T-cell (primary cell): ENCODE results near the gene ZNF594. TPM values are rescaled to one million over a fixed set of nuclear protein-coding genes. Genes with fewer than 3 reads are reported as not detected.
"Not testable (repeated sequence)": the region's sequence is repeated elsewhere in the genome, so short reads cannot be mapped to it uniquely, and the experiment has no call there.

ENCODE experiments used
- ATAC-seq, 4 experiments: fragments of 200-7000 bp in 3 of 4; fragments of 150-1000 bp in 1 of 4; cut with Tn5 transposase; replicated peaks in 1 of 4; 1 replicate in 3 of 4; 2 replicates in 1 of 4; pipeline ENCODE4 v1.10.0; 2021; ENCODE audit warnings: moderate library complexity in 3 of 4, mild to moderate bottlenecking in 2 of 4, moderate number of reproducible peaks in 1 of 4
- CTCF ChIA-PET, 2 donors: fragments of 300-600 bp; sonication (Branson Sonifier 250); formaldehyde crosslinking; loops; one replicate each; lab custom pipeline; 2022; ENCODE audit warnings: antibody characterized with exemption in 2 of 2; lab: Charles Lee
- POLR2A ChIA-PET, 2 donors: fragments of 300-600 bp; sonication (Branson Sonifier 250); formaldehyde crosslinking; loops; one replicate each; lab custom pipeline; 2022; ENCODE audit warnings: antibody characterized with exemption in 2 of 2; lab: Charles Lee
- DNase-seq, 35 experiments: peaks; one replicate each; pipeline versions ENCODE4 v3.0.0 to v3.0.0-alpha.2; 2013 to 2023
- H3K27ac ChIP-seq: one replicate; pipeline ENCODE4 v1.5.1; 2013; ENCODE audit warnings: low read length
- H3K27me3 ChIP-seq, 2 experiments: replicated peaks in 1 of 2; 1 replicate in 1 of 2; 2 replicates in 1 of 2; pipeline versions ENCODE4 v1.6.1 to v1.7.0; 2013; ENCODE audit warnings: low read length in 1 of 2, mixed read lengths in 1 of 2; ENCODE audit not compliant: control insufficient read depth in 2 of 2, insufficient read depth in 2 of 2; ENCODE audit errors: extremely low read depth in 1 of 2
- H3K36me3 ChIP-seq, 2 donors: 1 replicate in 1 of 2; 2 replicates in 1 of 2; pipeline versions ENCODE4 v1.6.1 to v1.7.0; 2013; ENCODE audit warnings: low read length in 1 of 2; ENCODE audit not compliant: control insufficient read depth in 2 of 2, insufficient read depth in 1 of 2; ENCODE audit errors: extremely low read depth in 1 of 2
- H3K4me1 ChIP-seq, 2 experiments: 1 replicate in 1 of 2; 2 replicates in 1 of 2; pipeline versions ENCODE4 v1.6.1 to v1.7.0; 2013; ENCODE audit warnings: low read length in 2 of 2, mixed read lengths in 1 of 2; ENCODE audit not compliant: insufficient read depth in 2 of 2, control insufficient read depth in 1 of 2; ENCODE audit errors: extremely low read depth in 1 of 2
- H3K4me3 ChIP-seq, 2 donors: 1 replicate in 1 of 2; 2 replicates in 1 of 2; pipeline versions ENCODE4 v1.5.1 to v1.7.0; 2013; ENCODE audit warnings: mild to moderate bottlenecking in 2 of 2, low read length in 1 of 2, moderate library complexity in 1 of 2; ENCODE audit not compliant: control insufficient read depth in 1 of 2; ENCODE audit errors: extremely low read depth in 1 of 2
- H3K9me3 ChIP-seq: 2 replicates; pipeline ENCODE4 v1.7.0; 2013
- H3K27ac Mint-ChIP-seq, 2 donors: one replicate each; pipeline ENCODE4 v1.8.0; 2020 to 2021; ENCODE audit warnings: mild to moderate bottlenecking in 2 of 2, mixed read lengths in 2 of 2
- H3K27me3 Mint-ChIP-seq, 2 donors: one replicate each; pipeline ENCODE4 v1.8.0; 2021 to 2022; ENCODE audit warnings: mixed read lengths in 2 of 2
- H3K36me3 Mint-ChIP-seq: one replicate; pipeline ENCODE4 v1.8.0; 2021; ENCODE audit warnings: mixed read lengths
- H3K4me1 Mint-ChIP-seq, 3 donors: one replicate each; pipeline ENCODE4 v1.8.0; 2020 to 2022; ENCODE audit warnings: mixed read lengths in 3 of 3, mild to moderate bottlenecking in 1 of 3
- H3K4me3 Mint-ChIP-seq, 3 donors: one replicate each; pipeline ENCODE4 v1.8.0; 2020 to 2022; ENCODE audit warnings: mild to moderate bottlenecking in 3 of 3, mixed read lengths in 3 of 3, moderate library complexity in 3 of 3
- H3K9me3 Mint-ChIP-seq, 3 donors: one replicate each; pipeline ENCODE4 v1.8.0; 2020 to 2022; ENCODE audit warnings: mixed read lengths in 3 of 3
- WGBS: methylation state at CpG from one replicate; pipeline ENCODE4 v1.1.5; 2013; ENCODE audit warnings: missing lambda C conversion rate; ENCODE audit not compliant: insufficient coverage; 5-methylcytosine and 5-hydroxymethylcytosine counted together
- total RNA-seq, 35 experiments: library from RNA in 6 of 35; stranded (reverse) in 6 of 35; fragments of 120-200 nt in 1 of 35; gene quantifications; one replicate each; pipeline versions ENCODE4 v1.2.1 to v1.2.4 and lab custom pipeline; 2013 to 2026

ZNF594 gene
- total RNA-seq, 5 donors from 2014 or later (not counting 1 experiment from before 2014, with no cell fraction given), result 5.5 to 23.4 (median 20.9) TPM

GRCh38 chr17:5142877-5143276 lies 48.8 kb downstream of the ZNF594 start:
- WGBS, result 80% methylated on average over 1 of the region's 18 CpGs
- DNase-seq, H3K27ac Mint-ChIP-seq, H3K4me3 Mint-ChIP-seq, POLR2A ChIA-PET, H3K9me3 Mint-ChIP-seq, H3K9me3 ChIP-seq, H3K36me3 ChIP-seq, CTCF ChIA-PET, H3K36me3 Mint-ChIP-seq, H3K27me3 ChIP-seq, H3K27ac ChIP-seq, H3K4me1 Mint-ChIP-seq, H3K4me3 ChIP-seq, H3K4me1 ChIP-seq, ATAC-seq: not testable (repeated sequence)
- peaks cover 6 to 11% of the 10 kb centered on the region in 2 donors for H3K27me3 Mint-ChIP-seq

GRCh38 chr17:5139458-5139732 lies 52.3 kb downstream of the ZNF594 start:
- no peaks in the 10 kb centered on the region for H3K36me3 ChIP-seq
- DNase-seq (no peak), ATAC-seq (no peak)
- Mint-ChIP-seq H3K4me3 (no peak overlapping the region), H3K4me1 (no peaks in the 10 kb centered on the region), H3K27me3 (no peaks in the 10 kb centered on the region), H3K27ac (no peak overlapping the region), H3K36me3 (no peaks in the 10 kb centered on the region), H3K9me3 (no peaks in the 10 kb centered on the region)
- H3K9me3 ChIP-seq, result no peaks in the 10 kb centered on the region
- no peak overlapping the region for H3K27ac ChIP-seq
- no peak overlapping the region for H3K4me3 ChIP-seq
- ChIA-PET CTCF (no interaction called here), POLR2A (no interaction called here)
- peaks cover 0 to 5% of the 10 kb centered on the region in 2 experiments for H3K27me3 ChIP-seq
- WGBS, result 100% methylated on average over 5 of the region's 5 CpGs
- no peaks in the 10 kb centered on the region for H3K4me1 ChIP-seq

- Histone ChIP-seq H3K27me3 (peaks cover 0 to 5% of the 10 kb centered on the region in 2 experiments), H3K4me1 (no peaks in the 10 kb centered on the region), H3K4me3 (no peak overlapping the region), H3K36me3 (no peaks in the 10 kb centered on the region), H3K9me3 (no peaks in the 10 kb centered on the region), H3K27ac (no peak overlapping the region)
- Mint-ChIP-seq H3K27ac (no peak overlapping the region), H3K4me3 (no peak overlapping the region), H3K9me3 (no peaks in the 10 kb centered on the region), H3K36me3 (no peaks in the 10 kb centered on the region), H3K4me1 (no peaks in the 10 kb centered on the region), H3K27me3 (no peaks in the 10 kb centered on the region)
- no peak for ATAC-seq
- ChIA-PET POLR2A (interaction anchor here in 1 of 2 donors (0.6 kb wide), 1 partner anchor 438 kb away, joined by 4 read pairs; no protein-coding TSS in a partner anchor), CTCF (no interaction called here)
- WGBS, result 85% methylated on average over 22 of the region's 24 CpGs
- DNase-seq, result no peak
These were observed 52.8 kb downstream of the ZNF594 start for GRCh38 chr17:5138616-5139457.

- H3K4me1 Mint-ChIP-seq, CTCF ChIA-PET, H3K27me3 ChIP-seq, H3K4me1 ChIP-seq, H3K36me3 ChIP-seq, H3K4me3 ChIP-seq, H3K4me3 Mint-ChIP-seq, POLR2A ChIA-PET, DNase-seq, H3K27ac Mint-ChIP-seq, ATAC-seq, H3K9me3 ChIP-seq, H3K27me3 Mint-ChIP-seq, H3K27ac ChIP-seq, H3K9me3 Mint-ChIP-seq, H3K36me3 Mint-ChIP-seq: not testable (repeated sequence)
- 100% methylated on average over 2 of the region's 9 CpGs for WGBS
These were observed 53.5 kb downstream of the ZNF594 start for GRCh38 chr17:5138198-5138544.

- DNase-seq, ATAC-seq, H3K9me3 Mint-ChIP-seq, H3K36me3 Mint-ChIP-seq, H3K27ac Mint-ChIP-seq, H3K4me3 Mint-ChIP-seq, H3K9me3 ChIP-seq, H3K27ac ChIP-seq, H3K27me3 Mint-ChIP-seq, H3K4me3 ChIP-seq, CTCF ChIA-PET, H3K36me3 ChIP-seq, H3K4me1 Mint-ChIP-seq, H3K4me1 ChIP-seq, POLR2A ChIA-PET, H3K27me3 ChIP-seq: not testable (repeated sequence)
- 83% methylated on average over 9 of the region's 15 CpGs for WGBS
These were observed 54.0 kb downstream of the ZNF594 start for GRCh38 chr17:5137511-5138197.

GRCh38 chr17:5136580-5137412 lies 54.9 kb downstream of the ZNF594 start:
- H3K27ac Mint-ChIP-seq, H3K4me3 ChIP-seq, ATAC-seq, POLR2A ChIA-PET, H3K36me3 ChIP-seq, H3K27me3 Mint-ChIP-seq, DNase-seq, H3K9me3 ChIP-seq, H3K36me3 Mint-ChIP-seq, H3K9me3 Mint-ChIP-seq, H3K4me1 ChIP-seq, H3K4me1 Mint-ChIP-seq, H3K4me3 Mint-ChIP-seq, H3K27ac ChIP-seq, CTCF ChIA-PET: not testable (repeated sequence)
- peaks cover 0 to 14% of the 10 kb centered on the region in 2 experiments for H3K27me3 ChIP-seq
- 90% methylated on average over 12 of the region's 14 CpGs for WGBS
